VCaP (cell line): ENCODE measurements around the gene GRIP2.

ENCODE experiments used
- H3K27ac ChIP-seq: fragments of 450-650 bp; 2 replicates; pipeline ENCODE4 v1.5.1; 2017
- TF ChIP-seq, protein P1 (sequence below): fragments of 450-650 bp; conservative IDR thresholded peaks from 2 replicates; pipeline ENCODE4 v1.5.1; 2017; ENCODE audit warnings: mild to moderate bottlenecking, moderate library complexity

Gene GRIP2

DNA sequence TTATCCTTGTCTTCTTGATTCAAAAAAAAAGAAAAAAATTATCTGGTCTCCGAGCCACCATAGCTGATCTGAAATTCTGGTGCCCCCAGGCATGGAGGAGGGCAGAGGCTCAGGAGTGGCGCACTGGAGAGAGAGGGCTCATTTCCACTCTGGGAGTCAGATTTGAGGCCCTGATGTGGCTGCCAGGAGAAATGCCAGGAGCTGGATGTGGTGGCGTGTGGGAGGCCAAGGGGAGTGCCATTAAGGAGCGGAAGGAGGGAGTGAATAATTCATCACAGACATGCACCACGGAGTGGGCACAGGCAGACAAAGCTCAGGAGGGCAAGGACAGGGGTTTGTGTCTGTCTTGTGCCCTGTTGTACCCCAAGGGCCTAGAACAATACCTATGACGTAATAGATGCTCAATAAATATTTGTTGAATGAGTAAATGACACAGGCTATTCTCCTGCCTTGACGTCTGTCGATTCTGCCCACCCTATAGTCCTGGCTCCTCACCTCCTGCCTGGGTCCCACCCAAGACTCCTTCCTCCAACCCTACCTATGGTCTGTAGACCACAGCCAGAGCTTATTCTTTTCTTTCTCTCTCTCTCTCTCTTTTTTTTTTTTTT, 12.0 kb upstream of the GRIP2 start:
- H3K27ac ChIP-seq, result no peak overlapping the region
- TF ChIP-seq, protein P1, sequence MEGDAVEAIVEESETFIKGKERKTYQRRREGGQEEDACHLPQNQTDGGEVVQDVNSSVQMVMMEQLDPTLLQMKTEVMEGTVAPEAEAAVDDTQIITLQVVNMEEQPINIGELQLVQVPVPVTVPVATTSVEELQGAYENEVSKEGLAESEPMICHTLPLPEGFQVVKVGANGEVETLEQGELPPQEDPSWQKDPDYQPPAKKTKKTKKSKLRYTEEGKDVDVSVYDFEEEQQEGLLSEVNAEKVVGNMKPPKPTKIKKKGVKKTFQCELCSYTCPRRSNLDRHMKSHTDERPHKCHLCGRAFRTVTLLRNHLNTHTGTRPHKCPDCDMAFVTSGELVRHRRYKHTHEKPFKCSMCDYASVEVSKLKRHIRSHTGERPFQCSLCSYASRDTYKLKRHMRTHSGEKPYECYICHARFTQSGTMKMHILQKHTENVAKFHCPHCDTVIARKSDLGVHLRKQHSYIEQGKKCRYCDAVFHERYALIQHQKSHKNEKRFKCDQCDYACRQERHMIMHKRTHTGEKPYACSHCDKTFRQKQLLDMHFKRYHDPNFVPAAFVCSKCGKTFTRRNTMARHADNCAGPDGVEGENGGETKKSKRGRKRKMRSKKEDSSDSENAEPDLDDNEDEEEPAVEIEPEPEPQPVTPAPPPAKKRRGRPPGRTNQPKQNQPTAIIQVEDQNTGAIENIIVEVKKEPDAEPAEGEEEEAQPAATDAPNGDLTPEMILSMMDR, result no peak

DNA sequence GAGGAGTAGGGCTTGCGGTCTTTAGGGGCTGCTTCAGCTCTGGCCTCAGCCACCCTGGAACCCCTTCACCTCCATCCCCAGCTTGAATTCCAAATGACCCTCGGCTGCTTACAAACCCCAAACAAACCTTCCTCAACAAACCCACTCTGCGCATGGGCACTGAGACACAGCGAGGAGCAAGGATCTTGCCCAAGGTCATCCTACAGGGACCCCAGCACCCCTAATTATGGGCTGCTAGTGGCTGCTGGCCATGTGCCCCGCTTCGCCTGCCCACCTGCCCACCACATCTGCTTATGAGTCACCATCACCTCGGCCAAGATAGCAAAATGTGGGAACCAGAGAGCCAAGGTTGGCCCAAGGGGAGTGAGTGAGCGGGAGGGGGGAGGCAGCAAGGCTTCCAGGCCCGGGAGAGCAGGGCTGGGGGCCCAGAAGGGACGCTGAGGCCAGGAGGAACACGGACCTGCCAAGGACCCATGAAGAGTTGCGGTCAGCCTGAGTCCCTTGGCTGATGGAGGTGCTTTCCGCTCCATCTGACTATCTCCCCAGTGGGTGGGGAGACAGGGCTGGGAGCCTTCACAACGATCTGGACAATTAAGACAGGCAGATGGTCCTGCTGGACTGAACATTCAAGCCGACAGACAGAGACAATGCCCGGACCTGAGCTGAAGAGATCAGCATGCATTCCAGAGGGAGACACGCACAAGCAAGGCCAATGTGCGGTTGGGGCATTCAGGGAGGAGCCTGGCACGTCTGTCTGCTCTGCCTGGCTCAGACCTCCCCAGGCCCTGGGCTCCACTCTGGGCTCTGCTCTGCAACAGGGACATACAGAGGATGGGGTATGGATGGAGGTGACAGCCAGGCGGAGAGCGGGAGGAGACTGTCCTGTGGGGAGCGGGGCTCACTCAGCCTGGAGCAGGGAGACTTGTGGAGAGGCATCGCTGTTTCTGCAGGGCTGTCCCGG, 10.8 kb upstream of the GRIP2 start:
- H3K27ac ChIP-seq, result no peak overlapping the region
- TF ChIP-seq, protein P1, result no peak

DNA sequence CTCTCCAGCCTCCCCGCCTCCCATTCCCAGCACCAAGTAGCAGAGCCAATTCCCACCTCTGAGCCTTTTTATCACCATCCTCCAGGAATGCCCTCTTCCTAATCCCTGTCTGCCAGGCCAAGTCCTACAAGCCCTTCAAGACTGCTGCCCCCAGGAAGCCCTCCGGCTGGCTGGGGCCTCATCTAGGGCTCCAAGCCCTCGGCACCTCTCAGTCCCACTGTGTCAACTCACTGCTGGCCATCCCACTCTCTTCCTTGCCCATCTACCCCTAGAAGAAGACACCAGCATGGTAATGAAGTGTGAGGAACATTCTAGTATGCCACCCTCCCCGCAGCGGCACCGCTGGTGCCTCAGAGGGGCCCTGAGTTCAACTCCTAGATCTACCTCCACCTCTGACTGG, 10.0 kb upstream of the GRIP2 start:
- no peak overlapping the region for H3K27ac ChIP-seq
- TF ChIP-seq, protein P1, result no peak

DNA sequence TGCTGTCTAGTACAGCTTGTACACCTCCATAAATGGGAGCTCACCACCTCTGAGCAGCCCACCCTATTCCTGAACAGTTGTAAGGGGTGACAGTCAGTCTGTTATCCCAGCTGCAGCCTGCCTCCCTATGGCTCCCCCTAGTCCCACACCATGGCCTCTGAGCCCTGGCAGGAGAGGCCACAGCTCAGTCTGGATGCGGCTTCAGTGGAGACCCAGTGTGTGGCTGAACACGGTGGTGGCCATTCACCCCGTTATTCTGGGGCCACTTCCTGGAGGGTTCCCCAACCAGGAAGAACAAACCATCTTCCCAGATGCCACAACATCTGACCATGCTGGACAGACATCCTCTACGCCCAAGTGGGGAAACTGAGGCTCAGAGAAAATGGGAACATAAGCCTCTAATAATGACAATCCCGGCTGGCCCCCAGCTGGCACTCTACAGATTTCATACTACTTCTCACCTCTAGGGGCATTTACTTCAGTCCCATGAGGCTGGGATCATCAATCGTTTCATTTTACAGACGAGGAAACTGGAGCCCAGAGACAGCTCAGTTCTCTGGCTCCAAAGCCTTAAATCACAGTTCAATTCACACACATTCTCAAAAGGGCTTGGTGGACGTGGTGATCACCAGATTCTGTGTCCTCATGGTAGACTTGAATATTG, 9.2 kb upstream of the GRIP2 start:
- H3K27ac ChIP-seq, result no peak overlapping the region
- TF ChIP-seq, protein P1, result peak; percentile 47

DNA sequence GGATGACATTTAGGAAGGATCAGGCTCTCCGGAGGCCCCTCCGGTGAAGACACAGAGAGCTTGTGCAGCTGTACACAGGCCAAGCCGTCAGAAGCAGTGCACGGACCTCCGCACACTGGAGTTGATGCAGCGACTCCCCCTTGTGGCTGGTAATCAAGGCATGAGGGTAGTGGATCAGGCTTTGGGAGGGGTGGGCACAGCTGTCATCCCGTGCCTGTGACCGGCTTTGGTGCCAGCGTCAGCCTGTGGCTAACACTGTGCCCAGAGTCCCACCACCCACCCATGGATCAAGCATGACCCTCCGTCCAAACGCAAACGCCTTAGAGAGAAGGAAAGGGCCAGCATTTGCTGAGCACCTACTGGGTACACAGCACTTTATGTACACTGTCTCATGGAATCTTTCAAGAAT, 8.2 kb upstream of the GRIP2 start:
- TF ChIP-seq, protein P1, result peak; percentile 78

DNA sequence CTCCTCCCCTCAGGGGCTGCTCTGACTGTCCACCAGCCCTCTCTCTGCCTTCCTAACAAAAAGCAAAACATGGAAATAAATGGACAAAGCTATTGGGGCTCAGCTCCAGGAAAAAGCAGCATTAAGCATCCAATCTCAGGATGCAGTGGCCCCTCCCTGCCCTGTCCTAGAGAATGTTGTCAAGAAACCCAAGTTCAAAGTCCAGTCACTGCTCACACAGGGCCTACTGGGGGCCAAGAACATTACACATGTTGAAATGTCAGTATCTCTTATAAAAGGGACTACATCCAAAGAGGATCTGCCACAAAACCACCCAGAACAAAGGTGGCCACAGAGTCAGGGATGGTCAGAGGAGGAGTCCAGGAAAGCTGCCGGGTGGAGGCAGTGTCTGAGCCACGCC, 7.6 kb upstream of the GRIP2 start:
- TF ChIP-seq, protein P1, result no peak
- no peak overlapping the region; the same call in 1 of the 2 replicates for H3K27ac ChIP-seq

More for the DNA sequence above, 8.2 kb upstream of the GRIP2 start:
- H3K27ac ChIP-seq, result no peak overlapping the region; the same call in 1 of the 2 replicates

DNA sequence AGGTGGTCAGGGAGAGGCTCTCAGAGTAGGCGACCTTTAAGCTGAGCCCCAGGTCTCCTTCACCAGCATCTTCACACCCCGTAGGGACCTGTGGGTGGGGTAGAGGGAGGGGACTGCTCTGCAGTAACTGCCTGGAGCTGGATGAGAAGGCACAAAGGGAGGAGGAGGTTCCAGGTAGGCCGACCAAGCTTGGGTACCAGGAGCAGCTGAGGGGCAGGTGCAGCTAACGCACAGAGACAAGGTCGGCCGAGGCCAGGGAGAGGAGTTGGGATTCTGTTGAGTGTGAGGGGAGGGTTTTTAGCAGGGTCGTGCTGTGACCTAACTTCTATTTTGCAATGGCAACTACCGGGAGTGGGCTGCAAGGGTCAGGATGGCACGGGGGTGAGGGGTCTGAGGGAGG, 5.9 kb upstream of the GRIP2 start:
- no peak overlapping the region for H3K27ac ChIP-seq
- TF ChIP-seq, protein P1, result no peak
